GM12874 (cell line): Measurements from ENCODE around the gene COL4A6.

Experiments used
- CTCF ChIP-seq: IDR thresholded peaks from 2 replicates; pipeline ENCODE4 v1.5.1; 2011; ENCODE audit warnings: low read depth, mild to moderate bottlenecking, control low read depth, low read length, moderate library complexity; ENCODE audit not compliant: insufficient read depth

The COL4A6 gene

DNA sequence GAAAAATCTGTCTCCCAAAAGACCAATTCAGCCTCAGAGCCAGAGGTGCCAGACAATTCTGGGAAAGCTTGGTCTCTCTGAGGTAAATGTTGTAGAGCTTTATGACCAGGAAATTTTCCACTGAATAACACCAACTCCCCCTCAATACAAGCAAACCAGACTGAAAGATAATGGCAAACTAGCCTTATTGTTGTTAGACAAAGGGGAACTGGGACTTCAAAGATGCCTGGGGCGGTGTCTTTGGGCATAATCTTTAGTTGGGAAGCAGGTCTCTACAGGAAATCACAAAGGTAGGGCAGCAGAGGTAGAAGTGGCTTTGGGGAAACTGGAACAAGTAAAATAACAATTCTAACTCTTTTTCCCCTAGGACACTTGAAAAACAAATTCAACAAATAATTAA is 12.0 kb downstream of the COL4A6 start:
- TF ChIP-seq CTCF = no peak

GRCh38 chrX:108420481-108420880 is 17.7 kb downstream of the COL4A6 start:
- TF ChIP-seq CTCF = no peak

DNA sequence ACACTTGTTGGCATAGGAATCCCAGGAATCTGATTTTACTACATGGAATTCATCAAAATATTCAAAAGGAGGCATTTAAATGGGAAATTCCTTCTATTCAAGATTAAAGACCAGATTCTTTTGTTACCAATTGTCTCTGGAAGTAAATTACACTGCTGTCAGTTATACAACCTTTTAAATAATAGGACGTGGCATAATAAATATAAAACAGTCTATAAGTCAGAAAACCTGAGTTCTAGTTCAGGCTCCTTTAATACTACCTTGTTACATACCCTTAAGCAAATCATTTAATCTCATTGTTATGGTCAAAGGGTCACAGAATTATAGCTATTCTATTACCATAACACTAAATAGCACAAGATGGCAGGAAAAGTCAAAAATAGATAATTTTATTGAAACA is 18.8 kb downstream of the COL4A6 start:
- TF ChIP-seq CTCF = no peak

DNA sequence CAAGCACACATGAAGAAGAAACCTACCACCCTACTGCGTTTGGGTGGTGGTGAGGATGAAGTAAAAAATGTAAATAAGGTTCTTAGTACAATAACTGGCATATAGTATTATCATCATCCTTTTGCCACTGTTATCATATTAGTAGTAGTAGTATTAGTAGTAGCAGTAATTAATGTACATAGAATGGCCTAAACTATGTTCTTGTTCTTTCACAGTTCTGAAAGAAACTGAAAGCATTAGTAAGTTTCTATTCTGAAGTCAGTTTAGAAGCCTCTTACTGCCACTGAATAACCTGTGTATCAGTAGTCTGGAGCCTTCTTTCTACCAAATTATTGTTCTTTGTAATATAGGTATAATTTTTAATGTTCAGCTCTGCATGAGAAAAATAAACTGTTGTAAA is 21.0 kb downstream of the COL4A6 start:
- no peak for TF ChIP-seq CTCF

GRCh38 chrX:108415891-108416290 is 22.3 kb downstream of the COL4A6 start:
- no peak for TF ChIP-seq CTCF

DNA sequence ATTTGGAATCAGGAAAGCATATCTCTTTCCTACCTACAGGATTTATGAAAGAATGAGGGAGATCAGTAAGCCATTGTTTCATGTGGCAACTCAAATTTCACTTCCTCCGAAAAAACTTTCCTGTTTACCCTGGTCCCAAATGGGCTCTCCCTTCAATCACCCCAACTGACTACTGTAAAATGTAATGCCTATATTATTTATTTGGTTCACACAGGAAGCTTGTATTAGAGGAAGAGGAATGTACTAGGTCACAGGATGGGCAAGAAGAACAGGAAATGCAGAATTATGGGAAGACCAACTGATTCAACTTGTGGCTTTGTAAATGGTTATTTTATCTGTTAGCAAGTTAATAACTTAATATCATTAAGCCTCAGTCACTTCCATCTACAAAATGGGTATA is 23.1 kb downstream of the COL4A6 start:
- no peak for TF ChIP-seq CTCF

DNA sequence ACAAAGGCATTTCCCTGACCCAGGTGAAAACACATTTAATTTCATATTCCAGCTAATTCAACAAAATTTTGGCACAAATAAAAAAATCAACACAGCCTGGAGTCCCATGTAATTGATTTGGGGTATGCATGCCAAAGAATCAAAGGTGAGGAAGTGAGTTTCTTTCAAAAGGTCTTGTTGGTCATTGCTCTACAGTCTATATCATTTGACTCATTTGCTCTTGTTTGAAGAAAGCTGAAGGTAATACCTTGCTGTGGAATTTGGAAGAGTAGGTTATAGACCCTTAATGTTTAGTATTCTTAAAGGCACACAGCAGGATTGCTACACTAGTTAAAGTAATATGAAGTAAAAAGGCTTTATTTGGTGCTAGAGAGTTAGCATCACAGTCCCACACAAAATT is 25.4 kb downstream of the COL4A6 start:
- no peak for TF ChIP-seq CTCF
